ENCODE data around the gene REEP1. TPM values are rescaled to one million over a fixed set of nuclear protein-coding genes. Genes with fewer than 3 reads are reported as not detected.
A peak's percentile ranks its signal among the peaks of the same experiment; 100 is the strongest.

Gene REEP1
- total and polyA plus RNA-seq, 9 of the 15 experiments (the other 6 are each of a cell fraction or from before 2014, with no cell fraction given) = 0.11 to 0.67 (median 0.13) TPM

DNA sequence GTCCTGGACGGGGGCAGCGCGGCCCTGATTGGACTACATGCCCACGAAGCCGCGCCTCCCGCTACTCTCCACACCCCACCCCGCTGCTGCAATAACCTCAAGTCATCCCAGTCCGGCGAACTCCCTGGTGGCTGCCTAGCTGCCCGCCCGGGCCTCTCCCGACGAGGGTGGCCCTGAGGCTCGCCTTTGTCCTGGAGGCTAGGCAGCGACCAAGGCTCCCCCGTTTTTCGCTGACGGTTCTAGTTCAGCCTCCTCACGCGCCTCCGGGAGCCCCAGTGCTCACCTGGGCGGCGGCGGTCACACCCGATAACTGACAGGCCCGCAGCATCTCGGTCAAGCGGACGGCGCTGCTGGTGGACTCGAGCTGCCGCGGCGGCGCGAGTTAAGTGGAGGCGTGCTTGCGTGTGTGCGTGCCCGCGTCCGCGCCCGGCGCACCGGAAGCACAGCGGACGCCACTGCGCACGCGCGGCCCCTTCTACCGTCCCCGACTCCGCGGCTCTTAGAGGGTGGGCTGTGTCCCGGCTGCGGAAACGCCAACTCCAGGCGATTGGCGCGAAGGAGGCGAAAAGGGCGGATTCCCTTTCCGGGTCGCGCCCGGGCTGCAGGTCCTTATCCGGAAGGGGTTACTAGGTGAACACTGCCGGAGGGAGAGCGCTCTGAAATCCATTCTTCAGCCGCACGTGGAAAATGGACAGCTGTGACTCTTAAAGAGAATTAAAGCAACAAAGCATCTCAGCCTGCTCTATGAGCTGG lies 142.2 kb downstream of the REEP1 start, which contains the start of gene IMMT (continued):
- no peak for TF ChIP-seq POLR3G (IDR thresholded peaks at IDR 0.05; ENCODE audit: extremely low read depth, insufficient read length, insufficient replicate concordance)
- TF ChIP-seq ZFP1 (CRISPR knock-in tag; IDR thresholded peaks at IDR 0.05) = no peak
- no peak for TF ChIP-seq MED1 (CRISPR knock-in tag; IDR thresholded peaks at IDR 0.05; ENCODE audit: borderline replicate concordance)
- no peak for TF ChIP-seq NCOA2 (IDR thresholded peaks at IDR 0.05; ENCODE audit: partially characterized antibody in 2 of 2)
- TF ChIP-seq NCOR1 (IDR thresholded peaks at IDR 0.05) = peak; percentile 34
- TF ChIP-seq GATAD2A (IDR thresholded peaks at IDR 0.05) = no peak
- no peak for TF ChIP-seq ZFP30 (CRISPR knock-in tag; IDR thresholded peaks at IDR 0.05; ENCODE audit: borderline replicate concordance)
- no peak for TF ChIP-seq ADNP (tag; IDR thresholded peaks at IDR 0.05)
- no peak for TF ChIP-seq RBM39 (optimal IDR thresholded peaks at IDR 0.05; ENCODE audit: low read depth, low read length)
- TF ChIP-seq, protein P1, sequence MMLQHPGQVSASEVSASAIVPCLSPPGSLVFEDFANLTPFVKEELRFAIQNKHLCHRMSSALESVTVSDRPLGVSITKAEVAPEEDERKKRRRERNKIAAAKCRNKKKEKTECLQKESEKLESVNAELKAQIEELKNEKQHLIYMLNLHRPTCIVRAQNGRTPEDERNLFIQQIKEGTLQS (IDR thresholded peaks at IDR 0.05) = peak; percentile 47; the same call in 1 of the 2 replicates
- TF ChIP-seq, protein P1 (CRISPR knock-in tag; conservative IDR thresholded peaks at IDR 0.05) = peak; percentile 19; the same call in 1 of the 2 replicates
- TF ChIP-seq SREBF1 (IDR thresholded peaks at IDR 0.05; ENCODE audit: borderline replicate concordance, low read depth, low read length) = no peak
- TF ChIP-seq HNRNPK (IDR thresholded peaks at IDR 0.05; ENCODE audit: low read depth, low read length, poor library complexity, severe bottlenecking) = no peak
- no peak for TF ChIP-seq SREBF2 (CRISPR knock-in tag; IDR thresholded peaks at IDR 0.05)
- TF ChIP-seq, protein P2, sequence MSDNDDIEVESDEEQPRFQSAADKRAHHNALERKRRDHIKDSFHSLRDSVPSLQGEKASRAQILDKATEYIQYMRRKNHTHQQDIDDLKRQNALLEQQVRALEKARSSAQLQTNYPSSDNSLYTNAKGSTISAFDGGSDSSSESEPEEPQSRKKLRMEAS (CRISPR knock-in tag; IDR thresholded peaks at IDR 0.05) = peak; percentile 81; the same call in 1 of the 2 replicates
- TF ChIP-seq CBX3 (IDR thresholded peaks at IDR 0.05; ENCODE audit: borderline replicate concordance in 1 of 2, low read length in 2 of 2) = no peak; a peak in 1 of 3 replicates
- TF ChIP-seq, protein P3, sequence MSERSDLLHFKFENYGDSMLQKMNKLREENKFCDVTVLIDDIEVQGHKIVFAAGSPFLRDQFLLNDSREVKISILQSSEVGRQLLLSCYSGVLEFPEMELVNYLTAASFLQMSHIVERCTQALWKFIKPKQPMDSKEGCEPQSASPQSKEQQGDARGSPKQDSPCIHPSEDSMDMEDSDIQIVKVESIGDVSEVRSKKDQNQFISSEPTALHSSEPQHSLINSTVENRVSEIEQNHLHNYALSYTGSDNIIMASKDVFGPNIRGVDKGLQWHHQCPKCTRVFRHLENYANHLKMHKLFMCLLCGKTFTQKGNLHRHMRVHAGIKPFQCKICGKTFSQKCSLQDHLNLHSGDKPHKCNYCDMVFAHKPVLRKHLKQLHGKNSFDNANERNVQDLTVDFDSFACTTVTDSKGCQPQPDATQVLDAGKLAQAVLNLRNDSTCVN (CRISPR knock-in tag; IDR thresholded peaks at IDR 0.05) = peak; percentile 82; the same call in 1 of the 2 replicates
- TF ChIP-seq ZKSCAN8 (CRISPR knock-in tag; IDR thresholded peaks at IDR 0.05) = no peak
- peak; percentile 82 for TF ChIP-seq TBP (optimal IDR thresholded peaks at IDR 0.05; ENCODE audit: low read depth, low read length)
- TF ChIP-seq, protein P4, sequence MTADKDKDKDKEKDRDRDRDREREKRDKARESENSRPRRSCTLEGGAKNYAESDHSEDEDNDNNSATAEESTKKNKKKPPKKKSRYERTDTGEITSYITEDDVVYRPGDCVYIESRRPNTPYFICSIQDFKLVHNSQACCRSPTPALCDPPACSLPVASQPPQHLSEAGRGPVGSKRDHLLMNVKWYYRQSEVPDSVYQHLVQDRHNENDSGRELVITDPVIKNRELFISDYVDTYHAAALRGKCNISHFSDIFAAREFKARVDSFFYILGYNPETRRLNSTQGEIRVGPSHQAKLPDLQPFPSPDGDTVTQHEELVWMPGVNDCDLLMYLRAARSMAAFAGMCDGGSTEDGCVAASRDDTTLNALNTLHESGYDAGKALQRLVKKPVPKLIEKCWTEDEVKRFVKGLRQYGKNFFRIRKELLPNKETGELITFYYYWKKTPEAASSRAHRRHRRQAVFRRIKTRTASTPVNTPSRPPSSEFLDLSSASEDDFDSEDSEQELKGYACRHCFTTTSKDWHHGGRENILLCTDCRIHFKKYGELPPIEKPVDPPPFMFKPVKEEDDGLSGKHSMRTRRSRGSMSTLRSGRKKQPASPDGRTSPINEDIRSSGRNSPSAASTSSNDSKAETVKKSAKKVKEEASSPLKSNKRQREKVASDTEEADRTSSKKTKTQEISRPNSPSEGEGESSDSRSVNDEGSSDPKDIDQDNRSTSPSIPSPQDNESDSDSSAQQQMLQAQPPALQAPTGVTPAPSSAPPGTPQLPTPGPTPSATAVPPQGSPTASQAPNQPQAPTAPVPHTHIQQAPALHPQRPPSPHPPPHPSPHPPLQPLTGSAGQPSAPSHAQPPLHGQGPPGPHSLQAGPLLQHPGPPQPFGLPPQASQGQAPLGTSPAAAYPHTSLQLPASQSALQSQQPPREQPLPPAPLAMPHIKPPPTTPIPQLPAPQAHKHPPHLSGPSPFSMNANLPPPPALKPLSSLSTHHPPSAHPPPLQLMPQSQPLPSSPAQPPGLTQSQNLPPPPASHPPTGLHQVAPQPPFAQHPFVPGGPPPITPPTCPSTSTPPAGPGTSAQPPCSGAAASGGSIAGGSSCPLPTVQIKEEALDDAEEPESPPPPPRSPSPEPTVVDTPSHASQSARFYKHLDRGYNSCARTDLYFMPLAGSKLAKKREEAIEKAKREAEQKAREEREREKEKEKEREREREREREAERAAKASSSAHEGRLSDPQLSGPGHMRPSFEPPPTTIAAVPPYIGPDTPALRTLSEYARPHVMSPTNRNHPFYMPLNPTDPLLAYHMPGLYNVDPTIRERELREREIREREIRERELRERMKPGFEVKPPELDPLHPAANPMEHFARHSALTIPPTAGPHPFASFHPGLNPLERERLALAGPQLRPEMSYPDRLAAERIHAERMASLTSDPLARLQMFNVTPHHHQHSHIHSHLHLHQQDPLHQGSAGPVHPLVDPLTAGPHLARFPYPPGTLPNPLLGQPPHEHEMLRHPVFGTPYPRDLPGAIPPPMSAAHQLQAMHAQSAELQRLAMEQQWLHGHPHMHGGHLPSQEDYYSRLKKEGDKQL (CRISPR knock-in tag; IDR thresholded peaks at IDR 0.05; ENCODE audit: borderline replicate concordance) = peak; percentile 67; the same call in 1 of the 2 replicates
